ENCODE data around the gene OR51B6. TPM values are rescaled to one million over a fixed set of nuclear protein-coding genes. Genes with fewer than 3 reads are reported as not detected.

Gene OR51B6
- total and polyA plus RNA-seq, 9 of the 15 experiments (the other 6 are each of a cell fraction or from before 2014, with no cell fraction given): 0.06 to 0.97 TPM; not detected in 7

DNA sequence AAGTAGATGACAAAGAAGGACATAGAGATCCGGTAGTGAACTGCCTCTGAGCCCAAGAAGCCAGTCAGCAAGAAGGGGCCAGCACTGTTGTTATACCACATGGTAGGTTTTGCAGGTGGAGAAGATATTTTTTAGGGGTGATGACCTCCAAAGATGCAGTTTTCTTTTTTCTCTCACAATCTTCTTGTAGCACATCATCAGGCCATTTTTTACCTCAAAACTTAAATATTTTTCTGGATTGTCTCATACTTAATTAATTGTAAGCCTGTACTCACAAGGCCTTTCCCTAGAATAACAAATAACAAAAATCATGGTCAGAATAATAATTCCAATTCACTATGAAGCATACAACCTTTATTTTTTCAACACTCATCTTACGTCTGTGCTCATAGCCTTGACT, 49.5 kb upstream of the OR51B6 start, which contains the start of gene OR51B4:
Gene OR51B4 (minus strand): TSS at position 101 of the 400 bp plus-strand sequence. CDS start 0 bp downstream, at position 101.
- 100% methylated on average over 2 of the region's 2 CpGs for WGBS (ENCODE audit: insufficient coverage, low coverage, missing lambda C conversion rate)
- in situ Hi-C loops (cut with MboI): loop anchor here (5.0 kb wide), 2 partner anchors 100 to 145 kb away; partner anchors contain the start of genes OR51I2 and OR51V1
- no TSS peak for BruUV-seq (replicated peaks)
- POLR2A ChIA-PET: interaction anchor here (0.9 kb wide), 1 partner anchor 11 kb away, joined by 3 read pairs; no protein-coding TSS in a partner anchor
- Histone ChIP-seq H3K4me3 (no peak within 1 kb of the TSS), H4K20me1 (replicated peaks; ENCODE audit: control insufficient read depth, insufficient read depth, low read length) (no peaks in the 10 kb centered on the region), H3K36me3 (ENCODE audit: control insufficient read depth, insufficient read depth, low read length) (peaks cover 73% of the 10 kb centered on the region), H3K9me1 (ENCODE audit: control insufficient read depth, insufficient read depth, low read length) (no peaks in the 10 kb centered on the region), H3K9ac (ENCODE audit: insufficient read depth in 1 of 2, low read depth in 2 of 2, low read length in 2 of 2) (no peak within 1 kb of the TSS), H3K4me1 (replicated peaks in 1 of 2; ENCODE audit: control insufficient read depth in 2 of 2, insufficient read depth in 2 of 2, low read length in 2 of 2) (peaks cover 7 to 19% of the 10 kb centered on the region in 2 experiments; a peak in 3 of 5 replicates), H3K27me3 (ENCODE audit: control insufficient read depth in 2 of 2, insufficient read depth in 2 of 2, low read length in 2 of 2) (no peaks in the 10 kb centered on the region), H3K9me3 (replicated peaks; ENCODE audit: control insufficient read depth, insufficient read depth, low read depth, low read length) (no peaks in the 10 kb centered on the region), H3K79me2 (ENCODE audit: control insufficient read depth, insufficient read depth, low read length) (peaks cover 26% of the 10 kb centered on the region; the same call in 2 of the 3 replicates), H3K4me2 (ENCODE audit: insufficient read depth, low read length) (no peak within 1 kb of the TSS), H3K27ac (ENCODE audit: extremely low read depth, low read depth, low read length) (no peak within 1 kb of the TSS), H2AFZ (ENCODE audit: low read depth, low read length) (no peak within 1 kb of the TSS)
- FAIRE-seq (no peak), ATAC-seq (no peak), DNase-seq (ENCODE audit: extremely low read depth in 1 of 4, low spot score in 3 of 4) (no peak)
- CTCF ChIA-PET (ENCODE audit: low intra/inter-chr PET ratio): no interaction called here
- intact Hi-C loops (cut with micrococcal nuclease): no loop called here
- TF ChIP-seq, protein P1, sequence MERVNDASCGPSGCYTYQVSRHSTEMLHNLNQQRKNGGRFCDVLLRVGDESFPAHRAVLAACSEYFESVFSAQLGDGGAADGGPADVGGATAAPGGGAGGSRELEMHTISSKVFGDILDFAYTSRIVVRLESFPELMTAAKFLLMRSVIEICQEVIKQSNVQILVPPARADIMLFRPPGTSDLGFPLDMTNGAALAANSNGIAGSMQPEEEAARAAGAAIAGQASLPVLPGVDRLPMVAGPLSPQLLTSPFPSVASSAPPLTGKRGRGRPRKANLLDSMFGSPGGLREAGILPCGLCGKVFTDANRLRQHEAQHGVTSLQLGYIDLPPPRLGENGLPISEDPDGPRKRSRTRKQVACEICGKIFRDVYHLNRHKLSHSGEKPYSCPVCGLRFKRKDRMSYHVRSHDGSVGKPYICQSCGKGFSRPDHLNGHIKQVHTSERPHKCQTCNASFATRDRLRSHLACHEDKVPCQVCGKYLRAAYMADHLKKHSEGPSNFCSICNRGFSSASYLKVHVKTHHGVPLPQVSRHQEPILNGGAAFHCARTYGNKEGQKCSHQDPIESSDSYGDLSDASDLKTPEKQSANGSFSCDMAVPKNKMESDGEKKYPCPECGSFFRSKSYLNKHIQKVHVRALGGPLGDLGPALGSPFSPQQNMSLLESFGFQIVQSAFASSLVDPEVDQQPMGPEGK (CRISPR knock-in tag; IDR thresholded peaks at IDR 0.05; ENCODE audit: borderline replicate concordance): no peak
- TF ChIP-seq BRD4 (IDR thresholded peaks at IDR 0.05) (no peak), KHSRP (IDR thresholded peaks at IDR 0.05) (no peak), ETV5 (CRISPR knock-in tag; IDR thresholded peaks at IDR 0.05; ENCODE audit: low read depth) (no peak), EP400 (IDR thresholded peaks at IDR 0.05) (no peak), SIN3A (IDR thresholded peaks at IDR 0.05; ENCODE audit: borderline replicate concordance in 2 of 2, control insufficient read depth in 1 of 2, low read depth in 2 of 2, low read length in 2 of 2) (no peak), ZNF175 (CRISPR knock-in tag; IDR thresholded peaks at IDR 0.05; ENCODE audit: low read depth) (no peak), RFX1 (IDR thresholded peaks at IDR 0.05) (no peak), LCOR (CRISPR knock-in tag; IDR thresholded peaks at IDR 0.05) (no peak), SRF (CRISPR knock-in tag; IDR thresholded peaks at IDR 0.05) (no peak), ZNF143 (CRISPR knock-in tag; IDR thresholded peaks at IDR 0.05) (no peak)
- TF ChIP-seq, protein P2, sequence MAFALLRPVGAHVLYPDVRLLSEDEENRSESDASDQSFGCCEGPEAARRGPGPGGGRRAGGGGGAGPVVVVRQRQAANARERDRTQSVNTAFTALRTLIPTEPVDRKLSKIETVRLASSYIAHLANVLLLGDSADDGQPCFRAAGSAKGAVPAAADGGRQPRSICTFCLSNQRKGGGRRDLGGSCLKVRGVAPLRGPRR (CRISPR knock-in tag; IDR thresholded peaks at IDR 0.05): no peak
- TF ChIP-seq, protein P3, sequence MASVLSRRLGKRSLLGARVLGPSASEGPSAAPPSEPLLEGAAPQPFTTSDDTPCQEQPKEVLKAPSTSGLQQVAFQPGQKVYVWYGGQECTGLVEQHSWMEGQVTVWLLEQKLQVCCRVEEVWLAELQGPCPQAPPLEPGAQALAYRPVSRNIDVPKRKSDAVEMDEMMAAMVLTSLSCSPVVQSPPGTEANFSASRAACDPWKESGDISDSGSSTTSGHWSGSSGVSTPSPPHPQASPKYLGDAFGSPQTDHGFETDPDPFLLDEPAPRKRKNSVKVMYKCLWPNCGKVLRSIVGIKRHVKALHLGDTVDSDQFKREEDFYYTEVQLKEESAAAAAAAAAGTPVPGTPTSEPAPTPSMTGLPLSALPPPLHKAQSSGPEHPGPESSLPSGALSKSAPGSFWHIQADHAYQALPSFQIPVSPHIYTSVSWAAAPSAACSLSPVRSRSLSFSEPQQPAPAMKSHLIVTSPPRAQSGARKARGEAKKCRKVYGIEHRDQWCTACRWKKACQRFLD (CRISPR knock-in tag; IDR thresholded peaks at IDR 0.05): no peak
- TF ChIP-seq, protein P4, sequence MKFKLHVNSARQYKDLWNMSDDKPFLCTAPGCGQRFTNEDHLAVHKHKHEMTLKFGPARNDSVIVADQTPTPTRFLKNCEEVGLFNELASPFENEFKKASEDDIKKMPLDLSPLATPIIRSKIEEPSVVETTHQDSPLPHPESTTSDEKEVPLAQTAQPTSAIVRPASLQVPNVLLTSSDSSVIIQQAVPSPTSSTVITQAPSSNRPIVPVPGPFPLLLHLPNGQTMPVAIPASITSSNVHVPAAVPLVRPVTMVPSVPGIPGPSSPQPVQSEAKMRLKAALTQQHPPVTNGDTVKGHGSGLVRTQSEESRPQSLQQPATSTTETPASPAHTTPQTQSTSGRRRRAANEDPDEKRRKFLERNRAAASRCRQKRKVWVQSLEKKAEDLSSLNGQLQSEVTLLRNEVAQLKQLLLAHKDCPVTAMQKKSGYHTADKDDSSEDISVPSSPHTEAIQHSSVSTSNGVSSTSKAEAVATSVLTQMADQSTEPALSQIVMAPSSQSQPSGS (CRISPR knock-in tag; IDR thresholded peaks at IDR 0.05): no peak
- TF ChIP-seq, protein P5, sequence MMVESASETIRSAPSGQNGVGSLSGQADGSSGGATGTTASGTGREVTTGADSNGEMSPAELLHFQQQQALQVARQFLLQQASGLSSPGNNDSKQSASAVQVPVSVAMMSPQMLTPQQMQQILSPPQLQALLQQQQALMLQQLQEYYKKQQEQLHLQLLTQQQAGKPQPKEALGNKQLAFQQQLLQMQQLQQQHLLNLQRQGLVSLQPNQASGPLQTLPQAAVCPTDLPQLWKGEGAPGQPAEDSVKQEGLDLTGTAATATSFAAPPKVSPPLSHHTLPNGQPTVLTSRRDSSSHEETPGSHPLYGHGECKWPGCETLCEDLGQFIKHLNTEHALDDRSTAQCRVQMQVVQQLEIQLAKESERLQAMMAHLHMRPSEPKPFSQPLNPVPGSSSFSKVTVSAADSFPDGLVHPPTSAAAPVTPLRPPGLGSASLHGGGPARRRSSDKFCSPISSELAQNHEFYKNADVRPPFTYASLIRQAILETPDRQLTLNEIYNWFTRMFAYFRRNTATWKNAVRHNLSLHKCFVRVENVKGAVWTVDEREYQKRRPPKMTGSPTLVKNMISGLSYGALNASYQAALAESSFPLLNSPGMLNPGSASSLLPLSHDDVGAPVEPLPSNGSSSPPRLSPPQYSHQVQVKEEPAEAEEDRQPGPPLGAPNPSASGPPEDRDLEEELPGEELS (CRISPR knock-in tag; IDR thresholded peaks at IDR 0.05; ENCODE audit: borderline replicate concordance): no peak

Data from K562 (cell line).